HG03095 (cell line): ENCODE results near the gene MARCHF10.
A peak's percentile ranks its signal among the peaks of the same experiment; 100 is the strongest.

Source experiments
- ATAC-seq: cut with Tn5 transposase; IDR thresholded peaks from one replicate; pipeline ENCODE4 v1.9.1; 2021; ENCODE audit warnings: moderate library complexity; ENCODE audit not compliant: unreplicated experiment

MARCHF10 gene

DNA sequence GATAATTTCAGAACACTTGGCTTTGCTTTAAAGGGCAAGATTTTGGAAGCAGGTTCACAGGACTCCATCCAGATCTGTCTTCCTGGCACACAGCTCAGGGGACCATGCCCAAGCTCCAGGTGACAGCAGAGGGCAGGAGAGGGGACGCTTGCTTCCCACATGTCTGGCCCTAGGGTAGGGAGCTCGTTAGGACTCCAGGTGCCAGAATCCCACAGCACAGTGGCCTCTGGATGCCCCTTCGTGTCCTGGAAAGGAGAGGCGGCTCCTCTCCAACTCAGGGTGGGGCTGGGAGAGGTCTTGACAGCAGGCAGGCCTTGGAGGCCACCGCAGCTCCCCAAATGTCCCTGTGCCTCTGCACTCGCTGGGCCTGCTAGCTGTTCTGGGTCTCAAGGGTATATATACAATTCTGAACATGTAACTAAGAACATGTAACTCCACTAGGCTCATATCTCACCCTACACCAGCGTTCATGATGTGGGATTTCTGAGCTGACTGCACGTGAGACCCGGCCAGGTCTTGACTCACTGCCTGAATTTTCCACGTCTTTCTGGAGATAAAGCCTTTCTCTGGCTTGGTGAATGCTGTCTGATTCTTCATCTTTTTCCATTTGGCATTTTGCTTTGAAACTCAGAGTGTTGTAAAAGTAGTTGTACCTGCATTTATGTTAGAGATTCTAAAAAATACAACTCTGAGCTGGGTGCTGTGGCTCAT is 52.8 kb downstream of the MARCHF10 start:
- ATAC-seq: no peak

DNA sequence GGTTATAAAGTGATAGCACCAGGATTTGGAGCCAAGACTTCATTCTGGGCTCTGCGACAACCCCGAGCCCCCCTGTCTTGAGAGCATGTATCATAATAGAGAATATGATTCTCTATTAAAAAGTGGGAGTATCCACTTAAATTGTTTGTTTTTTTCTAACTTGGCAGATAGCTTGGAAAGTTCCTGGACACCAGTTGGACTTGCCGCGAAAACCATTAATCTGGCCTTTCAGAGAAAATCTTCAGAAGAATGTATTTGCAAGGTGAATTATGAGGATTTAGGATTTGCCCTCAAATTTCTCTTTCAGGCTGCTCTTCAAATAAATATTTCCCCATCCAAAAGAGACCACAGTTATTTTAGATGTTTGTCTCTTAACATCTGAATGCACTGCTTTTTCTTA is 53.5 kb downstream of the MARCHF10 start:
- ATAC-seq: no peak

DNA sequence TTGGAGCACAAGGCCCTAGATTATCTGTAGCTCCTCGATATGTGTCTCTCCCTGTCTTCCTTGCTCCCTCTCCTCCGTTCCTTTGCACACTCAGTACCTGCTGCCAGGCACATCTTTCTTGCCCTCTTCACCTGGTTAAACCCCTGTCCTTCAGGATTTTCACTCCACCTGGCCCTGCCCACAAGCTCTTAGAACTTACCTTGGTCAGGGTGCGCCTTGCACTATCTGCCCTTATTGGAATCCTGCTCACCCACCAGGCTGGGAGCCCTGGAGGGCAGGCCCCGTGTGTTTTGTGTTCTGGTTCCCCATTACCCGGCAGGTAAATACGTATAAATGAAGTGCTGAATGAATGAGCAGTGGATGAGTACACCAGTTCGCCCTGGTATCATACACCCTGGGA is 54.6 kb downstream of the MARCHF10 start:
- no peak for ATAC-seq

DNA sequence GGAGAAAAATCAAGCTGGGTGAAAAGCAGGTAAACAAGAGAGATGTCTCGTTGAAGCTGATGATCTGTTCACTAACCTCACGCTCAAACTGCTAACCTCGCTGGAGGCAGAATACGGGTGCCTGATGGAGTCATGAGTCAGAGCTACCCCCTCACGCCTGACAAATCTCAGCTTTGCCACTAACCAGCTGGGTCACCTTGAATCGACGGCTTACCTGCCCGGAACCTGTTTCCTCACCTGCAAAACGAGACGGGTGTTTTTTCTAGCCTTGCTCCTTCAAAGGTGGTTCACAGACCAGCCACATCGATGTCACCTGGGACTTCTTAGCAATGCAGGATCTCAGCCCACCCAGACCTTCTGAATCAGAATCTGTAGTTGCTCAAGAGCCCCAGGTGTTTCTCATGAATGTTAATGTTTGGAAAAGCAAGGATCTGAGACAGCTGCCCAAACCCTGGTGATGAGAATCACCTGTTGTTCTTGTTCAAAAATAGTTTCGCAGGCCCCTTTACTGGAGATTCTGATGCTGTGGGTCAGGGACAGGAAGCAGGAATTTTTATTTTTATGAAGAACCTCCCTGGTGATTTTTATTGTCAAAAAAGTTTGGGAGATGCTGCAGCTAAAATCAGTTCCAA is 56.9 kb downstream of the MARCHF10 start:
- ATAC-seq: no peak

DNA sequence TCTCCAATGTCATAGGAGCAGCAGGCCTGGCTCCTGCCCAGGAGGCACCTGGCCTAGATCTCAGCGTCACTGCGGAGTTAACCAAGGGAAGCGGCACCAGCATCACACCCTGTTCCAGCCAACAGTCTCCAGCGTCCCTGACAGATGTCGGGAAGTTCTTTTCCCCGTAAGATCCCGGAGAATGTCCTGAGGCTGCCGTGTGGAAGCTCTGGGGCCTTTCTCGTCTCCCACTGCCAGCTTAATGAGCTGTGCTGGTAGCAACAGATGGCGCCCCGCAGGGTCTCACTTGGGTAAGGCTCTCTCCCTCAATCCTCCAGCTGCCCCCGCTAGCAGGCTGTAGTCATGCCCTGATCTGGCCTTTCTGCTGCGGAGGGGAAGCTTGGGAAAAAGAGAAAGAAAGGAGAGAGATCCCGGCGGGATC is 57.5 kb downstream of the MARCHF10 start:
- no peak for ATAC-seq

DNA sequence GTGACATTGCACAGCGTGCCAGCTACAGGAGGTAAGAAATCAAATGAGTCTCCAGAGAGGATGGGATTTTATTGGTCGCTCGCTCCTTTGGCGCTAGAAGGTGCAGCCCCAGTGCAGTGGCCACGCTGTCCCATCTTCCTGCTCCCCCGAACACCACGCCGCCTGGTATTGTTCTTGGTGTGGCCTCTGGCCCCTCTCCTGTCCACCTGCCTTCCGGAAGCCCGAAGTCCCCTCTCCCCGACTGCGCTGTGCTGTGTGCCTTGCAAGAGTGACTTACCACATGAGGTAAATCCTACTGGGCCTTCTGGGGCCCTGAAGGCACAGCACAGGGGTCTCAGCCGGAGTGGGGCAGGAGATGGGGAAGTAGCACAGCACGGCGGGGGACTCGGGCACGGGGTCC is 58.2 kb downstream of the MARCHF10 start:
- ATAC-seq: no peak

DNA sequence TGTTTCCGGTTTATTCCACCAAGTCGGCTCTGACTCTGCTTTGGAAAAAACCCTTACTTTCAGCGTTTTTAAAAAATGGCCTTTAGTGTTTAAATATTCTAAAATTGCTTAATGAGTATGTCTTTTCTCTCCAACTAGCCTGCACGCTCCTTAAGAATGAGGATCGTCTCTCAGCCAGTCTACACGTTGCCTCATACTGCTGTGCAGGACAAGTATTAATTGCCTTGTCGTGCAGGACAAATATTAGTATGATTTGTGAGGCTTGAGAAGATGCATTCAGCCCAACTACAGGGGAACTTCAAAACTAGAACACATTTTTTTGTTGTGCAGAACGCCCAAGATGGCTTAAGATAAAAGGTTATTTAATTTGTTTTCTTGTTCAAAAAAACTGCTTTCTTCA is 61.2 kb downstream of the MARCHF10 start:
- ATAC-seq: no peak

DNA sequence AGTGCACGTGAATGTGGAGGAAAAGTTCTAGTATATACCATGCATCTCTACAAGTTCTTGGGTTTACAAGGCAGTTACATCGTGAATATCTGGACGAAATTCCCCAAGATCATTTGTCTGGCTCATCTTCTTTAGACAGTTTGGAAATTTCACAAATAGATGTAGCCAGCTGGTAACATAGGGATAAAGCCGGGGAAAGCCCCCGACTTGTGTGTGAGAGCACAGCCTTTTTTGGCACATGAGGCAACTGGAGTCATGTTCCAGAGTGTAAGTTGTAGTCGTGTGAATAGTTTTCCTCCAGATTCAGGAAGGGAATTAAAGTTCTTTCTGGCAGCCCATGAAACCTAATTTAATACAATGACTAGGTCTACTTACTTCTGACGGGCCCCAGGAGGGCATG is 62.3 kb downstream of the MARCHF10 start:
- ATAC-seq: no peak

DNA sequence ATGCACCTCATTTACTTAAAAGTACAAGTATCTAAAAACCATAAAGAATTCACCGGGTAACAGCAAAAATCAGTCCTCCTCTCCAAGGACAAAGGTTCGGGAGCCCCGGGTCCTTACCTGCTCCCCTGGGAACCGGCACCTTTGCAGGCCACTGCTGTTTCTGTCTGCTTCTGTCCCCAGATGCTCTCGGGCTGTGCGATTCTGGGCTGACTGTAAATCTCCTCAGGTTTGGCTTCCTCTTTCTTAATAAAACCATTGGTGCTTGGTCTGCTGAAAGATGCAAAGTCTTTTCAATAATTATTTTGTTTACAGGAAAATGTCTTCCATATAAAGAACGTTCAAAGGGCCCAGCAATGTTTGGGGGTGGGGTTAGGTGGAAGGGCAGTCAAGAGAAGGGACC is 63.9 kb downstream of the MARCHF10 start:
- no peak for ATAC-seq

DNA sequence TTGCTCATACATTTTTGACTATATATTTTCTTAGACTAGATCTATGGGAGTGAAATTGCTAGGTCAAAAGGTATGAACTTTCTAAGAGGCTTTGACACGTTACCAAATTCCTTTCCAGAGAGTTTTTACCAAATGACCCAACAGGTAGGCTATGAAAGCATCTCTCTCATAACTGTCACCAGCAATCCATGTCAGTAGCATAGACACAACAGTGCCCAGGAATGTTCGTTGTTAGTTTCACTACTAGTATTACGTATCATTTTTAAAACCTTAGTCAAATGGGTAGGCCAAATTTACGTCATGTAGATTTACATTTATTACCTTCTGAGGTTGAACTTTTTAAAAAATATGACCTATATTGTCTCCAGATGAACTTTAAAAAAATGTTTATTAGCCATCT is 66.8 kb downstream of the MARCHF10 start:
- ATAC-seq: no peak

DNA sequence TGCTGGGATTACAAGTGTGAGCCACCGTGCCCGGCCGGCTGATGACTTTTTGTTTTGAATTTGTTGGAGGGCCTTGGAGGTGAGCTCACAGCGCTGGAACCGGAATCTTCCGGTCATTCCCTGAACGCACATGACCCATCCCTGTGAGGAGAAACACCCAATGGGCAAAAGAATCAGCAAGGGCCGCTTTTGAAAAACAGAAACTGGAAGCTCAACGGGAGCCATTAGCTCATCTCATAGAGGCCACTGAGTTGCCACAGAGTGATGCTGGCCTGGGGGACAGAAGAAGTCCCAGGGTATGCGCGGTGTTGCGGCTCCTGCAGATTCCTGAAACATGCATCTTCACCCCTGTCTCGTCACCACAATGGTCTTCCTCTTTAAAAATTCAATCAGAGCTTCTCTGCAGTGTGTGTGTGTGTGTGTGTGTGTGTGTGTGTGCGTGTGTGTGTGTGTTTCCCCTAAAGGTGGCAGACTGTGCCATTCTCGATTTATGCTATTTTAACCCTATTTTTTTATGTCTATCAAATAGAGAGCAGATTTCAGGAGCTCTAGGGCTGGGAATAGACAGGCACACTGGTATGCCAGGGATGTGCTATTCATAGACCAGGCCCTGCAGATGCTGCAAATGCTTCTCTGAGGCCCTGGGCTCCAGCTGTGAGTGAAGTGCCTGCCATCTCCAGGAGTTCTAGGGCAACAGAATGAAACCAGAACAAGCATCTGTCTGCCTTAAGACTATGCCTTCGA is 68.3 kb downstream of the MARCHF10 start:
- ATAC-seq: no peak

DNA sequence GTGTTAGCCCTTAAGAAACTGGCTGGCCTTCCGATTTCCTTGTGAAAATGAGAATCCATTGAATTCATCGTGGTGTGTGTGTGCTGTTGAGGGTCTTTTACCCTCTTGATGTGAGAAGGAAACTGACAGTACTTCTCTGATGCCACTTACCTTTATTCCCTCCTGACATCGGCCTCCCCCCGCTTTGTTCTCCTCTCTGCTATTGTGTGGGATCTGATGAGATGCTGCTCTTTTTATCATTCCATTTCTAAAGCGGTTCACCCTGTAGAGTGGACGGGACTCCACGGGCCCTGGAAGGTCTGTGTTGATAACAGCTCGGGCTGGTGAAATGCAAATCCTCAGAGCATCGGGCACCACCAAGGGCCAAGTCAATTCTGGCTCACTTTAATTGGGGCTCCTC is 69.8 kb downstream of the MARCHF10 start:
- ATAC-seq: no peak

DNA sequence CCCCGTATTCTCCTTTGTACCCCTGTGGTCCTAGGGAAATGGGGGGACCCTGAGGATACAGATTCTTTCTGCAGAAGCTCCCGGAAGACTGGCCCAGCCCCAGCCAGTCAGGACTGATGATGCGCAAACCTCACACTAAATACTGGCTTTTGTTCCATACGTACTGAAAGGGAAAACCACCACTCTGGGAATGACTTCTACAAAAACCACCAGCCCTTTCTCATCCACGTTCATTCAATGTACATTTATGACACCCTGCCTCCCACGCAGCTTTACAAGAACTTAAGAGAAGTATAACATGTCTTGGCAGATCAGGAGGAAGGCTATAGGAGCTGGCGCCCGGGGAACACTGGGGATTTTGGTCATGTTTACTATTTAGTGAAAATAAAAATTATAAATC is 70.6 kb downstream of the MARCHF10 start:
- ATAC-seq: no peak

DNA sequence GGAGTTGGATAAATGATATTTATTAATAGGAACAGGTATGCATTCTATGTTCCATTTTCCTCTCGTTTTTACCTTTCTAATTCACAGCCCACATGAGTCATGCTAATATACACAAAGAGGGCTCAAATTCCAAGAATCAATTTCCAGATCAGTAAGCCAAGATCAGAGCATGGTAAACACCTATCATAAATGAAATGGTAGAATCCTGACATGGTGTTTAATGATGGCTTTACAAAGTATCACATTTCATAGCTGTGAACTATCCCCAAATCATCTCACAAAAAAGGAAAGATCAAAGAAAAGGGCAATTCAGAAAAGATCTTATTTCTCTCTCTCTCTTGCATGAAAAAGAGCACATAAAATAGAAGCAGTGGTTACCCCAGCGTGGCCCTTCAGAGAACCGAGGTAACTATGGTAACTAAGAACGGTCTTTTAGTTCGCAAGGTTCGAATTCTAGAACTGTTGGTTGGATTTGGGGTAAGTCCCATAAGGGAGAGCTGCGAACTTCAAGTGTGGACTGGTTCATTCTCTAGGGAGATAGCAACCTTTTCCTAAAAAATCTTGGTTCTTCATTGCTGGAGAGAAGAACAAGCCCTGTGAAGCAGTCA is 73.0 kb downstream of the MARCHF10 start:
- no peak for ATAC-seq

DNA sequence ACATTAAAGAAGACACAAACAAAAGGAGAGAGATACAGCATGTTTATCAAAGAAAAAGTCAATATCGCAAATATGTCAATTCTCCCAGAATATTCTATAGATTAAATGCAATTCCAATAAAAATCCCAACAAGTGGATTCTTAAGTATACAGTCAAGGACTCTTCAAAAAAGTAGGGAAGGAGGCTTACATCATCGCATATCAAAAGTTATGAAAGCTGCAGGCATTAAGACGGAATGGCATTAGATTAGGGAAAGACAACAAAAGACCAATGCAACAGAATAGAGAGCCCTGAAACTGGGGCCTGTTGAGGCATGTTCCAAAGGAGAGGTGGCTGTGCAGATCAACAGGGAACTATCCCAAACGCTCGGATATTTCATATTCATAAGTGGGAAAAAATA is 76.0 kb downstream of the MARCHF10 start:
- ATAC-seq: no peak

DNA sequence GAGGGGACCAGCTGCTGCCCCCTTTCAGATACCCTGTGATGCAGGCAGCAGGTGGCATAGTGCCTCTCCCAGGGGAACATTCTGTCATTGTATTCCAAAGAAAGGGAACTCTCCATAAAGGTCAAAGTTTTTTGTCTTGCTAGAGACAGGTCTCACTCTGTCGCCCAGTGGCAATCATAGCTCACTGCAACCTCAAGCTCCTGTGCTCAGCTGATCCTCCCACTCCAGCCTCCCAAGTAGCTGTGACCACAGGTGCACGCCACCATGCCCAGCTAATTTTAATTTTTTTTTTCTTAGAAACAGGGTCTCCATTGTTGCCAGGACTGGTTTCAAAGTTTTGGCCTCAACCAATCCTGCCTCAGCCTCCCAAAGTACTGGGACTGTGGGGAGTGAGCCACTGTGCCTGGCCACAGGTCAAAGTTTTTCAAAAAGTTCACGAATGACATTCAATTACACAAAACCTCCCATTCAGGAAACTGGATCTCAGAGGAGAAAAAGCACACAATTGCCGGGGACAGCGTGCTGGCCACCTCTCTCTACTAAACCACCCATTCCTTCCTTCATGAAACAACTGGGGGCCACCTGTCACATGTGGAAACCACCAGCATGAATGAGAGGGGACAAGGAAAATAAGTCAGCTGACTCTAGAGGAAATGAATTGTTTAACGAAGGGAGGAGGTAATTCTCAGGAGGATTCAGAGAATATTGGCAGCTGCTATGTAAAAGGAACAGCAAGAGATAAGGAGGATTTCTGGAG is 80.0 kb downstream of the MARCHF10 start:
- ATAC-seq: no peak

DNA sequence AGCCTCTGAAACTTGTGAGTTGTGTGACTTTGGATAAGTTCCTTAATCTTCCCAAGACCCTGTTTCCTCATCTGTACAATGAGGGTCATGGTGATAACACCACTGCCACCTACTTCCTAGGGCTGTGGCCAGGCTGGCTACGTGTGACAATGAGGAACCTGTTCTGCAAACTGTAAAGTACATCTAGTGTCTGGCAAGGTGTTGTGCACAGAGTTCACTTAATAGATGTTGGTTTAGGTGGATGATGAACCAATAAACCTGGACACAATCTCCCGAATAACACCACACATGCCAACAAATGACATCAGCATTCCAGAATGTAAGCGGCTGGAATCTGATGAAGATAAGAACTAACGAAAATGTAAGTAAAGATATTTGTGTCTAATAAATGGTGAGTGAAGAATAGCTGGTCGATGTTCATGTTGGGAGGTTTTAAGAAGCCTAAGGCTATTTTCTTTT is 82.3 kb downstream of the MARCHF10 start:
- ATAC-seq: no peak

DNA sequence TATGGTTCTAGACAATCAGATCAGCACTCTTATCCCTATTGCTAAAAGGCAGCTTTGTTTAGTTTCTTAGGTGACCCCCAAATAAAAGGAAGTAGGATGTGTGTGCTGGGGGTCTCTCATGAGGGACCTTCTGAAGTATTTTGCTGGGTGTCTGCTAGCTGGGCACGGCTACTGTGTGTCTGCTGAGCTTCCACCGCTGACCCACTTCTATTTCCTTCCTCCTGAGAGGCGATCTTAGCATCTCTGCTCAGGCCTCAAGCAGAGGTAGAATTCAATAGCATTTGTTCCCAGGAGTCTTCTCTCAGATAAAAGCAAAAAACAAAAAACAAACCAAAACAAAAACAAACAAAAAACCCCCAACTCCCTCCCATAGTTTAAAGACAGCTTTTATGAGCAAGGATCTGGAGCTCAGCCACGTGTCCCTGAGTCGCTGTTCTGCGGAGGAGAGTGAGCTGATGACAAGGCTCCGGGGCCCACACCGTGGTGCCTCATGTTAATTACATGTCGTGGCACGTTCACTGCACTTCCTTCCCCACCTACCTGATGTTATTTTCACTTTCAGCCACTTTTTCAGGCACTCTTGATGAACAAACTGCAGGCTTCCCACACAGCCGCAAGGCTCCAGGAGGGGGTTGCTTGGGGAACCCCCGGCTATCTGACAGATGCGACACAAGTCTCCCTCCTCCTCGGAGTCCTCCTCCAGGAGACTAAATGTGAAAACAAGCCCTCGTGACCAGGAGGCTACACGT is 83.5 kb downstream of the MARCHF10 start:
- ATAC-seq: peak; percentile 89

DNA sequence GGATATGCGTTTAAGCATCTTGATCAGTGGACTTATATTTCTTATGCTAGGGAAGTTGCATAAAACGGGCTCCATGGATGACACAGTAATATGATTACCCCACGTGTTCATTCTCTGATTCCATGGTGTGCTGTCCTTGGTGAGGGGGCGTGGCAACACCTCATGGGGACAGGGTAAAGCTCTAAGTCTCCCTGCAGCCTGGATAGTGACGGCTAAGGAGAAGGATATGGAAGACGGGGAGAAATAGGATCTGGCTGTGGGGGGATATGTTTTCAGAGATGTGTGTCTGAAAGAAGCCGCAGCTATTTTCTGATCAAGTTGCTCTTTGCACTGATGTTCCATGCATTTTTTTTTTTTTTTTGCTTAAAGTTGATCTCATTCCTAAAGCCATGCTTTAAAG is 84.3 kb downstream of the MARCHF10 start:
- ATAC-seq: no peak

DNA sequence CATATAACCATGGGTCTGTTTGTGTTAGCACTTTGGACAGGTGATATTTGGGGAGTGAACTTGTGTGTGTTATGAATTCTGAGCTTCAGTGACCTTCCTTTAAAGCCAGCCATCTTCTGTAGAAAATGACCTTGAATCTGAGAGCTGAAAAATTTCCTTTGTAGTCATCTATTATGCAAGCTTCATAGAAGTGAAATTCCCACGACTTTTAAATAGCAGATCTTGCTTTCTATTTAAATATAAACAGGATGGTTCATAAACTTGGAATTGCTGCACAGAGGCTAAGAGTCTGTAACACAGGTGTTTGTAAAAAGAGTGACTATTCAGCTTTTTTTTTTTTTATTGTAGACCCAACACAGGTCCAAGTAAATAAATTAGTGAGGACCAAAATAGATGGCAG is 85.5 kb downstream of the MARCHF10 start:
- ATAC-seq: no peak
